Stimulated activated memory B cell treated with anti-CD40 and anti-IgM and Interleukin-4, amounts not matched to agents 10 μg/mL and 1 μg/mL and 100 μg/mL, for 72 hours (primary cell): Measurements from ENCODE around the gene RERE.
"Not testable (repeated sequence)": the region's sequence is repeated elsewhere in the genome, so short reads cannot be mapped to it uniquely, and the experiment has no call there.

Experiments
- ATAC-seq: fragments of 150-1000 bp; cut with Tn5 transposase; 2 replicates; pipeline ENCODE4 v1.10.0; 2021
- H3K27ac Mint-ChIP-seq: one replicate; pipeline ENCODE4 v1.8.0; 2022; ENCODE audit warnings: mild to moderate bottlenecking, mixed read lengths
- H3K27me3 Mint-ChIP-seq: one replicate; pipeline ENCODE4 v1.8.0; 2022; ENCODE audit warnings: mixed read lengths
- H3K36me3 Mint-ChIP-seq: one replicate; pipeline ENCODE4 v1.8.0; 2022; ENCODE audit warnings: mixed read lengths
- H3K4me1 Mint-ChIP-seq: one replicate; pipeline ENCODE4 v1.8.0; 2022; ENCODE audit warnings: mixed read lengths
- H3K4me3 Mint-ChIP-seq: one replicate; pipeline ENCODE4 v1.8.0; 2022; ENCODE audit warnings: mild to moderate bottlenecking, moderate library complexity, mixed read lengths
- H3K9me3 Mint-ChIP-seq: one replicate; pipeline ENCODE4 v1.8.0; 2022; ENCODE audit warnings: mixed read lengths

The RERE gene

GRCh38 chr1:8711151-8711550 is 106.3 kb downstream of the RERE start:
- H3K27me3 Mint-ChIP-seq = no peaks in the 10 kb centered on the region
- H3K9me3 Mint-ChIP-seq = peaks cover 3% of the 10 kb centered on the region
- peaks cover 13% of the 10 kb centered on the region for H3K36me3 Mint-ChIP-seq
- peak overlapping the region; percentile 89 for H3K27ac Mint-ChIP-seq
- H3K4me3 Mint-ChIP-seq = no peak overlapping the region
- peaks cover 27% of the 10 kb centered on the region for H3K4me1 Mint-ChIP-seq
- ATAC-seq = no peak

GRCh38 chr1:8708259-8708658 is 109.2 kb downstream of the RERE start:
- Mint-ChIP-seq H3K4me3 (no peak overlapping the region), H3K9me3 (peaks cover 3% of the 10 kb centered on the region), H3K4me1 (peaks cover 31% of the 10 kb centered on the region), H3K36me3 (peaks cover 6% of the 10 kb centered on the region), H3K27ac (peak overlapping the region; percentile 7), H3K27me3 (no peaks in the 10 kb centered on the region)
- ATAC-seq = no peak

GRCh38 chr1:8706995-8707396 is 110.4 kb downstream of the RERE start:
- Mint-ChIP-seq H3K27ac (peak overlapping the region; percentile 66), H3K4me1 (peaks cover 31% of the 10 kb centered on the region), H3K4me3 (no peak overlapping the region), H3K27me3 (no peaks in the 10 kb centered on the region), H3K36me3 (peaks cover 6% of the 10 kb centered on the region), H3K9me3 (peaks cover 3% of the 10 kb centered on the region)
- ATAC-seq = no peak

- Mint-ChIP-seq H3K4me3 (no peak overlapping the region), H3K4me1 (peaks cover 31% of the 10 kb centered on the region), H3K27me3 (no peaks in the 10 kb centered on the region), H3K27ac (no peak overlapping the region), H3K9me3 (peaks cover 3% of the 10 kb centered on the region), H3K36me3 (peaks cover 6% of the 10 kb centered on the region)
- ATAC-seq = no peak
Measured at GRCh38 chr1:8706291-8706690, 111.1 kb downstream of the RERE start.

- no peaks in the 10 kb centered on the region for H3K27me3 Mint-ChIP-seq
- no peak for ATAC-seq
- H3K4me3 Mint-ChIP-seq = no peak overlapping the region
- peak overlapping the region; percentile 37 for H3K27ac Mint-ChIP-seq
- H3K4me1 Mint-ChIP-seq = peaks cover 33% of the 10 kb centered on the region
- peaks cover 3% of the 10 kb centered on the region for H3K9me3 Mint-ChIP-seq
- peaks cover 6% of the 10 kb centered on the region for H3K36me3 Mint-ChIP-seq
Measured at GRCh38 chr1:8704866-8705506, 112.5 kb downstream of the RERE start.

- Mint-ChIP-seq H3K36me3 (no peaks in the 10 kb centered on the region), H3K4me1 (peaks cover 40% of the 10 kb centered on the region), H3K4me3 (peak overlapping the region; percentile 85), H3K27ac (peak overlapping the region; percentile 80), H3K27me3 (no peaks in the 10 kb centered on the region), H3K9me3 (no peaks in the 10 kb centered on the region)
- ATAC-seq = peak; percentile 93
Measured at GRCh38 chr1:8702850-8703810, 114.3 kb downstream of the RERE start.

GRCh38 chr1:8702472-8702849 is 115.0 kb downstream of the RERE start:
- no peaks in the 10 kb centered on the region for H3K36me3 Mint-ChIP-seq
- no peaks in the 10 kb centered on the region for H3K27me3 Mint-ChIP-seq
- ATAC-seq = no peak
- peaks cover 40% of the 10 kb centered on the region for H3K4me1 Mint-ChIP-seq
- peak overlapping the region; percentile 85 for H3K4me3 Mint-ChIP-seq
- peak overlapping the region; percentile 80 for H3K27ac Mint-ChIP-seq
- H3K9me3 Mint-ChIP-seq = no peaks in the 10 kb centered on the region

GRCh38 chr1:8701794-8702471 is 115.5 kb downstream of the RERE start:
- no peaks in the 10 kb centered on the region for H3K27me3 Mint-ChIP-seq
- peak overlapping the region; percentile 80 for H3K27ac Mint-ChIP-seq
- peaks cover 40% of the 10 kb centered on the region for H3K4me1 Mint-ChIP-seq
- ATAC-seq = no peak
- H3K9me3 Mint-ChIP-seq = no peaks in the 10 kb centered on the region
- H3K36me3 Mint-ChIP-seq = no peaks in the 10 kb centered on the region
- peak overlapping the region; percentile 85 for H3K4me3 Mint-ChIP-seq

- H3K36me3 Mint-ChIP-seq = no peaks in the 10 kb centered on the region
- peaks cover 44% of the 10 kb centered on the region for H3K4me1 Mint-ChIP-seq
- H3K27me3 Mint-ChIP-seq = no peaks in the 10 kb centered on the region
- no peak overlapping the region for H3K27ac Mint-ChIP-seq
- no peak for ATAC-seq
- no peaks in the 10 kb centered on the region for H3K9me3 Mint-ChIP-seq
- H3K4me3 Mint-ChIP-seq = no peak overlapping the region
Measured at GRCh38 chr1:8699679-8700078, 117.8 kb downstream of the RERE start.

- Mint-ChIP-seq H3K27me3 (no peaks in the 10 kb centered on the region), H3K36me3 (no peaks in the 10 kb centered on the region), H3K4me1 (peaks cover 49% of the 10 kb centered on the region), H3K4me3 (no peak overlapping the region), H3K27ac (no peak overlapping the region), H3K9me3 (no peaks in the 10 kb centered on the region)
- no peak for ATAC-seq
Measured at GRCh38 chr1:8698937-8699447, 118.4 kb downstream of the RERE start.

GRCh38 chr1:8698012-8698630 is 119.3 kb downstream of the RERE start:
- H3K9me3 Mint-ChIP-seq = no peaks in the 10 kb centered on the region
- no peak overlapping the region for H3K27ac Mint-ChIP-seq
- peaks cover 51% of the 10 kb centered on the region for H3K4me1 Mint-ChIP-seq
- no peak overlapping the region for H3K4me3 Mint-ChIP-seq
- no peaks in the 10 kb centered on the region for H3K36me3 Mint-ChIP-seq
- no peaks in the 10 kb centered on the region for H3K27me3 Mint-ChIP-seq
- no peak for ATAC-seq

- not testable (repeated sequence) for H3K36me3 Mint-ChIP-seq, ATAC-seq, H3K27me3 Mint-ChIP-seq, H3K27ac Mint-ChIP-seq, H3K4me3 Mint-ChIP-seq, H3K9me3 Mint-ChIP-seq
- peaks cover 32% of the 10 kb centered on the region for H3K4me1 Mint-ChIP-seq
Measured at GRCh38 chr1:8695442-8695841, 122.0 kb downstream of the RERE start.

- Mint-ChIP-seq H3K4me1 (peaks cover 42% of the 10 kb centered on the region), H3K9me3 (no peaks in the 10 kb centered on the region), H3K36me3 (no peaks in the 10 kb centered on the region), H3K27me3 (no peaks in the 10 kb centered on the region), H3K4me3 (no peak overlapping the region), H3K27ac (no peak overlapping the region)
- ATAC-seq = no peak
Measured at GRCh38 chr1:8693107-8693506, 124.3 kb downstream of the RERE start.

- H3K27me3 Mint-ChIP-seq = no peaks in the 10 kb centered on the region
- no peaks in the 10 kb centered on the region for H3K9me3 Mint-ChIP-seq
- no peaks in the 10 kb centered on the region for H3K36me3 Mint-ChIP-seq
- H3K27ac Mint-ChIP-seq = no peak overlapping the region
- ATAC-seq = no peak
- H3K4me1 Mint-ChIP-seq = peaks cover 57% of the 10 kb centered on the region
- H3K4me3 Mint-ChIP-seq = no peak overlapping the region
Measured at GRCh38 chr1:8691662-8692061, 125.8 kb downstream of the RERE start.

GRCh38 chr1:8690253-8690525 is 127.3 kb downstream of the RERE start:
- H3K4me1 Mint-ChIP-seq = peaks cover 58% of the 10 kb centered on the region

More at GRCh38 chr1:8690253-8690525, 127.3 kb downstream of the RERE start:
- peak overlapping the region; percentile 24 for H3K27ac Mint-ChIP-seq
- no peaks in the 10 kb centered on the region for H3K36me3 Mint-ChIP-seq
- H3K27me3 Mint-ChIP-seq = no peaks in the 10 kb centered on the region
- no peak overlapping the region for H3K4me3 Mint-ChIP-seq
- ATAC-seq = no peak
- no peaks in the 10 kb centered on the region for H3K9me3 Mint-ChIP-seq
